ENCODE data around the gene TANGO2.

DNA sequence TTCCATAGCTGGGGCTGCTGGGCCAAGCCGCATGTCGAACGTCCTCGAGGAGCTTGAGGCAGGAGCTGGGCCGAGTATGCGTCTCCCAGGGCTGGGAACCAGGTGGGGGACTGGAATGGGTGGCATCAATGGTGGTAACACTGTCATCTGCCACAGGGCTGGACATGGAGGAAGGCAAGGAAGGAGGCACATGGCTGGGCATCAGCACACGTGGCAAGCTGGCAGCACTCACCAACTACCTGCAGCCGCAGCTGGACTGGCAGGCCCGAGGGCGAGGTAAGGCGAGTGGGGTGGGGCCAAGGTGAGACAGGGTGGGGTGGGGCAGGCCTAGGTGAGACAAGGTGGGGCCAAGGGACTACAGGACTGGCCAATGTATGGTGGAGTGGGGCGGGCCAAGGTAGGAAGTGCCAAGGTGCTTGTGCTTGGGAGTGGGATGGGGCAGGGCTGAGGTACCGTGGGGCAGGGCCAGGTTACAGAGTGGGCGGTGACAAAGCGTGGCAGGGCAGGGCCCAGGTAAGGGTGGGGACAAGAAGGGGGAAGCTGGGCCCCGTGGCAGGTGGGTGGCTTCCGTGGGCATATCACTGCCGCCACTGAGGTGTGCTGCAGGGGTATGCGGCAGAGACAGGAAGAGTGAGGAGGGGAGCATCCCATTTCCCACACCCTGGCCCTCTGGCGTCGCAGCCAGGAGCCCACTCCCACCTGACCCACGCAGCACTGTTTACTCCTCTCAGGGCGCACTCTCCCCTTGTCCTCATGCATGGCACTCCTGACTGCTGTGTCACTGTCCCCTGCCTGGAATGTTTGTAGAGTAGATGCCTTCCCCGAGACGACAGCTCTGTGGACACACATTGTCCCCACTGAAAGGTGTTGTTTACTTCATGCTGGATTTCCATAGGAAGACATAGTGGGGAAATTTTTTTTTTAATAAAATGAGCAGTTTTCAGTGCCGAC, 31.7 kb downstream of the TANGO2 start:
- TF ChIP-seq, protein P1, sequence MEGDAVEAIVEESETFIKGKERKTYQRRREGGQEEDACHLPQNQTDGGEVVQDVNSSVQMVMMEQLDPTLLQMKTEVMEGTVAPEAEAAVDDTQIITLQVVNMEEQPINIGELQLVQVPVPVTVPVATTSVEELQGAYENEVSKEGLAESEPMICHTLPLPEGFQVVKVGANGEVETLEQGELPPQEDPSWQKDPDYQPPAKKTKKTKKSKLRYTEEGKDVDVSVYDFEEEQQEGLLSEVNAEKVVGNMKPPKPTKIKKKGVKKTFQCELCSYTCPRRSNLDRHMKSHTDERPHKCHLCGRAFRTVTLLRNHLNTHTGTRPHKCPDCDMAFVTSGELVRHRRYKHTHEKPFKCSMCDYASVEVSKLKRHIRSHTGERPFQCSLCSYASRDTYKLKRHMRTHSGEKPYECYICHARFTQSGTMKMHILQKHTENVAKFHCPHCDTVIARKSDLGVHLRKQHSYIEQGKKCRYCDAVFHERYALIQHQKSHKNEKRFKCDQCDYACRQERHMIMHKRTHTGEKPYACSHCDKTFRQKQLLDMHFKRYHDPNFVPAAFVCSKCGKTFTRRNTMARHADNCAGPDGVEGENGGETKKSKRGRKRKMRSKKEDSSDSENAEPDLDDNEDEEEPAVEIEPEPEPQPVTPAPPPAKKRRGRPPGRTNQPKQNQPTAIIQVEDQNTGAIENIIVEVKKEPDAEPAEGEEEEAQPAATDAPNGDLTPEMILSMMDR (IDR thresholded peaks at IDR 0.05) = no peak
- TF ChIP-seq POLR2A (IDR thresholded peaks at IDR 0.05) = no peak

All from lower leg skin (tissue), 3 donors.